ENCODE data around the gene SLC15A3.
A peak's percentile ranks its signal among the peaks of the same experiment; 100 is the strongest.

SLC15A3 gene

DNA sequence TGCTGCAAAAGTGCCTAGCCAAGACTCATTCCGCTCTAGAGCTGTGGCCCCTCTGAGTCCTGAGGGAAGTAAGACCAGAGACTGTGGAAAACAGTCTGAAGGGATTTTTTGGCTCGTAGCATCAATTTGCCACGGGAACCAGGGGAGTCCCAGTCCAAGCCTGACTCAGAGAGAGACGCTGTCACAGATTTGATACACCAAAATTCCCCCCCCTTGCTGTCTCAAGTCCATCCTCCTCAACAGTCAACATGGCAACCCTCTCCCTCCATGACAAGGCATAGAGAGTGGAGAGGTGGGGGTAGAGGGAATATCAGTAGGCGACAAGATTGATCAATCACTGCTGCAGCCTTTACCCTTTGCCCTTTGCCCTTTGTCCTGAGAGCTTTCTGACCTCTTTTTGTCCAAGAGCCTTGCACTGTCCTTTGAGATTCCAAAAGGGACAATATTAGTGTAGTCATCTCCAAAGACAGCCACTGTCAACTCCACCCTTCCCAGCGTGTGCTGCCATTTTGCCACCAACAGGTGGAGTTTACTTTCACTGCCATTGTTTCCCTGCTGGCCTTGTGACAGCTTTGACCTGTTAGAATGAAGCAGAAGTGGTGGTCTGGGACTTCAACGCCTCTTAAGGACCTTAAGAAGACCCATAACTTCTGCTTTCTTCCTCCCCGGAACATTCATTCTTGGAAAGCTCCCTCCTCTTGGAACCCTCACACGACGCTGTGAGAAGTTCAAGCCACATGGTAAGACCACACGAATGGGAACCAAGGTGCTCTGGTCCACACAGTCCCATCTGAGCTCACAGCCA lies 7.3 kb downstream of the SLC15A3 start:
- DNase-seq = peak; percentile 78 to 82 (median 79)

DNA sequence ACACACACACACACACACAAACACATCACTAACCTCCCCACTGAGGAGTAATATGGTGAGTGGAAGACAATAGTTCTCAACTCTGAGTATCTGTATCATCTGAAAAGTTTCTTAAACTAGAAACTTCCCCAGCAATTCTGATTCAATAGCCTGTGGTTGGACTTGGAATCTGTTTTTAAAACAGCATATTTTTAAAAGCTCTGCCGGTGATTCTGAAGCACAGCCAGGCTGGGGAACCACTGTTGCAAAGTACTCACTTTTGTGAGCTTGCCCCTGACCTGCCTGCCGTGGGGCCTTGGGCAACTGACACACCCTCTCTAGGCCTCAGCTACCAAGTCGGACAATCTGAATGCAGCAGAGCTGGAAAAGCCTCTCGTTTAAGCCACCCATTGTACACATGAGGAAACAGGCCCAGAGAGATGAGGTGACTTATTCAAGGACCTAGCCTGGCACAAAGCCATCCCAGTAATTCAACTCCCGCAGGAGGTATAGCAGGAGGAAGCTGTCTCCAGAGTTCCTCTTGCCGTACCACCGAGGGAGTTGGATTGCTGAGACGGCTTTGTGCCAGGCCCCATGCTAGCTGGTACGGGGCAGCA lies 8.9 kb downstream of the SLC15A3 start:
- no peak for DNase-seq

DNA sequence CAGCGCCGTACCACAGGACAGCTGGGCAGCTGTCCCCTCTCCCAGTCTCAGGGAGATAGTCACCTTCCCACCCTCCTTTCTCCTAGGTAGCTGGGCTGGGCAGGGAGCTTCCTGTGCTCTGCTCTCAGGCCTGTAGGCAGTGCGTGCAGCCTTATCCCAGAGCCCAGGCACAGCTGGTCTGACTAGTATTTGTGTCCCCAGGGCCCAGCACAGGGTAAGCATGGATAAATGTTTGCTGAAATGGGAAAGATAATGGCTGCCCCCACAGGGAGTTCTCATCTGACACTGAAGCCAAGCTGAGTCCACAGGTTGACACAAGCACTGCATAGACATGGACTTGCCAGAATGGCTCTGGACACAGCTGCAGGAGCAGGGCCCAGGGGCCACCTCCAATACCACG lies 9.8 kb downstream of the SLC15A3 start:
- no peak for DNase-seq

DNA sequence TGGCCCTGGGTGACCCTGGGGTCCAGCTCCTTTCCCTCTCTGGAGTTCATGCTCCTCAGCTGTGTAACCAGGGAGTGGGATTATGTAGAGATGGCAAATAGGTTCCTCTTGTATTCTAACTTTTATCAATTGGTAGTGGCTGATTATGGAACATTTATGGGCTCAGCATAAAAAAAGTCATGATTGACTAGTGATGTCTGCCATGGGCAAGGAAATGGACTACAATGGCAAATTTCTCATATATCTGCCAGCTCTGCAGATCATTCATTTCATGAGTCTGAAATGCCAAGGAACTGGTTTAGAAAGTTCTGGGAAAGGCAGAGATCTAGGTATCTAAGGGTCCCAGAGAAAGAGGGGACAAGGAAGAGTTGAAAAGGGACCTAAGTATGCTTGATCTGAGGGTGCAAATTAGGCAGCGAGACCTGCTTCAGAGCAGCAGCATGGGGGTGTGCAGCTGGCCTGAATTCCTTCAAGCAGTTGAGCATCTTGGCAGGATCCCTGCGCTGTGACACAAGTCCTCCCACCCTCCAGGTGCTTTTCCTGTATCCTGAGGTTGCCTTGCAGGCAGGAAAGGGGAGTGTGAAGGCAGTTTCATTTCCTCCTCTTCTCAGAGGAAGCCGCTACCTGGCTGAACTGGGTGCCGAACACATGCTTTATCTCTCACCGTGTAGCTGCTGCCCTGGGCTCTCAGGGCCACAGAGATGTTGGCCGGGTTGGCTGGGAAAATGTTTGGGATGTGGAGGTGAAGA lies 10.4 kb downstream of the SLC15A3 start:
- no peak for DNase-seq

DNA sequence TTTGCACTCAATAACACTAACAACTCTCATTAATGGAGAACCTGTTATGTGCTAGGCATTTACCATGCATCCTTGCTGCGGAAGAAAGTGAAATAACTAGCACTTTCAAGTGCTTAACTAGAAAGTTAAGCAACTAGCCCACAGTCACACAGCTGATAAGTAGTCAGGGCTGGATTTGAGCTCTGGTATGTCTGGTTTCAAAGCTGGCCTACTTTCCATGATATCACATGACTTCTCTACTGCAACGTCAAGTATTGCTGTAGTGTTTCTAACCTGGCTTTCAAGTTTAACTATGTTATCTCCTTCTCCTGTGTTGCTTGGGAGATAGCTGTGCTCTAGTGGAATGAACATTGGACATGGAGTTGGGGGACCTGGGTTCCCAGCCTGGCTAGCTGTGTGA lies 12.1 kb downstream of the SLC15A3 start:
- no peak for DNase-seq

DNA sequence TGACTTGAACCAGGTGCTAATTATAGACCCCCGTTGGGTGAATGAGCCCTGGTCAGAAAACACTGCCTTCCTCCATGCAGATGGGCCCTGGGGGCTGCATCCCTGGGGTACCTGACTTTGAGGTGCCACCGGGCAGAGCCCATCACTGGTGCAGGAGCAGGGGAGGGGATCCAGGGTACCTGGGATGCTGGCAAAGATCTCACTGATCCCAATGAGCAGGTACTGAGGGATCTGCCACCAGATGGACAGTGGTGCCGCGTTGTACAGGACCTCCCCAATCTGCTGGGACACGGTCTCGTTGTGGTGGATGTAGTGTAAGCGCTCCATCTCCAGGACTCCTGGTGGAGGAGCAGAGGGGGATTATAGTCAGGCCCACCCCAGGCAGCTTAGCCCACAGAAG lies 12.7 kb downstream of the SLC15A3 start:
- no peak for DNase-seq

DNA sequence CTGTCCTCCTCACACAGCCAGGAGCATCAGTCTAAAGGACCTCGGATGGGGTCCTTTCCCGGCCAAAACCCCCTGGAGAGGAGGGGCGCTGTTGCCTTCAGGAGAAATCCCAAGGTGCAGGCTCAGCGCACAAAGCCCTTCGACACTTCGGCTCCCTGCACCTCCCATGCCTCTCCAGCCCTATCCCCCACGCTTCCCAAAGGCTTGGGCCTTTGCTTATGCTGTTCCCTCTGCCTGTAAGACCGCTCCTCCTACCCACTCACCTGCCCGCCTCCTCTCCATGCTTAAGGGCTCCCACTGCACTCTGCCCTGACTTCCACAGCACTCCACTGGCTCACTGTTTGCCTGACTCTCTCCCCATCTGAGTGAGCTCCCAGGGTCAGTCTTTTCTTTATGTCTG lies 13.5 kb downstream of the SLC15A3 start:
- no peak for DNase-seq

GRCh38 chr11:60937811-60938210 lies 14.2 kb downstream of the SLC15A3 start:
- DNase-seq = no peak

DNA sequence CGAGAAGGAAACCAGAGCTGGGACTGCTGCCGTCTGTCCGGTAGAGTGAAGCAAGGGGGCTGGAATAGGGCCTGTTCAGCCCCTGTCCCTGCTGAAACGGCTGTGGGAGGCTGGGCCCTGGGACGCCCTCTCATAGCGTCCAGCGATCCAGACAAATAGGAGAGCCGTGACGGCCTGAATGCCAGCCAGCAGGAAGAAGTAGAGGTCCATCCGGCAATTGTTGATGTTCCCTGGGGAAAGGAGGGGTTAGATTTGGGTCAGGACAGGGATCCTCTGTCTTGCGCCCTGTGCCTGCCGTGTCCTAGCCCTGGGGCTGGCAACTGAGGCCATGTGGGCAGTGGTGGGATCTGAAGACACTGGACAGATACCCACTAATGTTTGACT lies 14.8 kb downstream of the SLC15A3 start:
- no peak for DNase-seq

GRCh38 chr11:60936467-60937143 lies 15.4 kb downstream of the SLC15A3 start:
- DNase-seq = no peak

GRCh38 chr11:60935676-60936442 lies 16.1 kb downstream of the SLC15A3 start:
- no peak for DNase-seq

GRCh38 chr11:60934790-60935605 lies 17.0 kb downstream of the SLC15A3 start:
- no peak for DNase-seq

DNA sequence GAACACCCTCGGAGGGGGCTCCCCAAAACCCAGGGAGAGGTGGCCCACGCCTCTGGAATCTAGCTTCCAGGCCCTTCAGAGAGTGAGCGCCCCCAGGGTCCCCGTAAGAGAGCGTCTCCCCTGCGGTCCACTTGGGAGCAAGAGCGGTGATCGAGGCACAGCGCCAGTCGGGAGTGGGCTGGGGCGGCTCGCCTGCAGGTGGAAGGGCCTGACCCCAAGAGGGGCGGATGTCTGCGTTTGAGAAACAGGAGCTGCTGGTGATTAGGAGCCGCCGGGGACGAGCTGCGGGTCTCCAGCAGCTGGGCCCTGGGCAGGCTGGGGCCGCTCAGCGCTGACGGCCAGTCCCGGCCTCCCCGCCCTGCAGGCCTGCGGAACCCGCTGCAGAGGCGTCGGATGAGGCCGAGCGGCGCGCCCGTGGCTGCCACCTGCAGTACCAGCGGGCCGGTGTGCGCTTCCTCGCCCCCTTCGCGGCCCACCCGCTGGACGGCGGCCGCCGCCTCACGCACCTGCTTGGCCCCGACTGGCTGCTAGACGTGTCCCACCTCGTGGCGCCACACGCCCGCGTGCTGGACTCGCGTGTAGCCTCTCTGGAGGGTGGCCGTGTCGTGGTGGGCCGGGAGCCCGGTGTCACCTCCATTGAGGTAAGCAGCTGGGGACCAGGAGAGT lies 17.7 kb downstream of the SLC15A3 start:
- no peak for DNase-seq

GRCh38 chr11:60933416-60934123 lies 18.4 kb downstream of the SLC15A3 start:
- no peak for DNase-seq

GRCh38 chr11:60932605-60933356 lies 19.2 kb downstream of the SLC15A3 start:
- peak in 1 of 3 donors; percentile 9 for DNase-seq

DNA sequence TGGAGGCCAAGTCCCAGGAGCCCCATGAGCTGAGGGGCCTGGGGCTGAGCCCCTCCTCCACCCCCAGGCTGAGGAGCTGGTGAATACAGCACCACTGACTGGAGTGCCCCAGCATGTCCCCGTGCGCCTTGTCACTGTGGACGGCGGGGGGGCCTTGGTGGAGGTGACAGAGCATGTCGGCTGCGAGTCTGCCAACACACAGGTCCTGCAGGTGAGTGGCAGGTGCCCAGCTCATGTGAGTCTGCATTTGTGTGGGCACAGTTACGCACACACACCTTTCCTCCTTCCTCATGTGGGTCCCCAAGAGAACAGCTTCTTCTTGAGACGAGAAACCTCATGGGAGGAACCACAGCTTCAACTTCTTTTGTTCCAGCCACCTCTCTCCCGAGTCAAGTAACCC lies 20.1 kb downstream of the SLC15A3 start:
- DNase-seq = no peak

- no peak for DNase-seq
Measured at GRCh38 chr11:60930394-60930793, 21.6 kb downstream of the SLC15A3 start.

- DNase-seq = no peak
Measured at GRCh38 chr11:60929764-60930163, 22.2 kb downstream of the SLC15A3 start.

- DNase-seq = no peak
Measured at GRCh38 chr11:60928563-60929001, 23.4 kb downstream of the SLC15A3 start.

- DNase-seq = no peak
Measured at GRCh38 chr11:60927600-60927999, 24.4 kb downstream of the SLC15A3 start.

Data from suppressor macrophage treated with lipopolysaccharide for 1 hour (primary cell).